ENCODE data around the gene MASP1.
"Not testable (repeated sequence)": the region's sequence is repeated elsewhere in the genome, so short reads cannot be mapped to it uniquely, and the experiment has no call there.

Gene MASP1

DNA sequence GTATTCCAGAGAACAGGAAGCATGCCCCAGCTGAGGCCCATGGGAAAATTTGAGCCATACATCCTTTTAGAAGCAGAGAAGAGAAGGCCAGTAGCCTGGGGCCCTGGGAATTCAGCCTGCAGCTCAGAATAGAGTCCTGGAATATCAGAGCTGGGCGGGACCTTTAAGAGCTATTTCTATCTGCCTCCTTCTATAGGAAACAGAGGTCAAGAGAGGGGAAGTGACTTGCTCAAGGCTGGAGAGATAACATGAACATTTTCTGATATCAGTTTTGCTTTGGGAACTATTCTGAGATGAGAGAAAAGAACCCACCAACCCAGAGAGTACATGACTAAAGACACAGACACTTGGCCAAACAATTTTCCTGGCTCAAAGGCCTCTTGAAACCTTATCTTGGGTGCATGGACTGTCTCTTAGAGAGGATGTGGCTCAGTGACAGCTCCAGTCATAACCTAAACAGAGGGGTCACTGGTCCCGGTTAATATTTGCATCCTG is 26.0 kb downstream of the MASP1 start:
- DNase-seq (ENCODE audit: low read depth, low spot score) = no peak

GRCh38 chr3:187264911-187265310 is 26.6 kb downstream of the MASP1 start:
- peak; percentile 11 for DNase-seq (ENCODE audit: low read depth, low spot score)

DNA sequence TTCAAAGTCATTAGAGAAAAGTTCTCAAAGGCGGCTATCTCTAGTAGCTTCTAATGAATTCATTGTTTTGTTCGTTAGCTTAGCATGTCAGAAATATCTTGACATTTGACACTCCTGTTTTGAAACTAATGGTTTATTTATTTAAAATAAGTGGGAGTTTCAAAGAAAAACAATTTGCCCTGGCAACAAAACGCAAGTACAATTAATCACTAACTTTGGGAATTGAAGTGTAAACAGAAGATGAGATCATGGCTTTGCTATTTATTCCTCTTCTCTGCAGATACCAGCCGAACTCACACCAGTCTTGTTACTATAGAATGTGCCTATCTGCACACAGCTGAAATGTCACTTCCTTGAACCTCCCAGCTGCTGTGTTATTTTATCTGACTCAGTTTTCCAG is 27.5 kb downstream of the MASP1 start:
- DNase-seq (ENCODE audit: low read depth, low spot score) = peak; percentile 64

- peak; percentile 8 for DNase-seq (ENCODE audit: low read depth, low spot score)
These were observed 28.3 kb downstream of the MASP1 start for GRCh38 chr3:187263270-187263669.

DNA sequence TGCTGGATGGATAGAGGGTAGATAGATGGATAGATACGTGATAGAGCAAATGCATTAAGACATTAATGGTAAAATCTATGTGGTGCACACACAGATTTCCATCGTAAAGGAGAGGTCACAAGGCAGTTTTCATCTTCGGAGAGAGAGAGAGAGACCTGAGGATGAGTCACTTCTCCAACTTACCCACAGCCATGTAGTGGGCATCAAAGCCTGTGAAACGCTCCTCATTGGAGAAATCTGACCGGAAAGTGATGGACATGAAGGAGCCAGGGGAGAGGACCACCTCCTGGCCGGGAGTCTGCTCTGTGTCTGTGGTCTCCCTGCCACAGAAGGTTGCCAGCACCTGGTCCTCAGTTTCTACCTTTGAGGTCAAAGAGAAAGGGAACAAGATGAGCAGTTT is 29.2 kb downstream of the MASP1 start:
- no peak for DNase-seq (ENCODE audit: low read depth, low spot score)

GRCh38 chr3:187261541-187261969 is 30.0 kb downstream of the MASP1 start:
- DNase-seq (ENCODE audit: low read depth, low spot score) = no peak

- no peak for DNase-seq (ENCODE audit: low read depth, low spot score)
These were observed 32.4 kb downstream of the MASP1 start for GRCh38 chr3:187259171-187259570.

GRCh38 chr3:187257992-187258692 is 33.4 kb downstream of the MASP1 start:
- no peak for DNase-seq (ENCODE audit: low read depth, low spot score)

GRCh38 chr3:187257471-187257870 is 34.1 kb downstream of the MASP1 start:
- no peak for DNase-seq (ENCODE audit: low read depth, low spot score)

GRCh38 chr3:187256051-187256616 is 35.4 kb downstream of the MASP1 start:
- DNase-seq (ENCODE audit: low read depth, low spot score) = no peak

DNA sequence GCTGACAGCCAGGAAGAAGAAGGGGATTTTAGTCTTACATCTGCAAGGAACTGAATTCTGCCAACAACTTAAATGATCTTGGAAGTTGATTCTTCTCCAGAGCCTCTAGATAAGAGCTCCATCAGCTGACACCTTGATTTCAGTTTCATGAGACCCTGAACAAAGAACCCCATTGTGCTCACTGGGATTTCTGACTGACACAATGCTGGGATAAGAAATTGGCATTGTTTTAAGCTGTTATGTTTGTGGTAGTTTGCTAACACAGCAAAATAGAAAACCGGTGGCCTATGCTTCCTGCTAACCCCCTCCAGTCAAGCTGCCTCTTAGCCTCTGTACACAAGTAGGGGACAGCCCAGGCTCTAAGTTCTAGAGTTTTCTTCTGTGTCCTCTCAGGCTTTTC is 36.2 kb downstream of the MASP1 start:
- DNase-seq (ENCODE audit: low read depth, low spot score) = peak; percentile 3

GRCh38 chr3:187252311-187252710 is 39.2 kb downstream of the MASP1 start:
- DNase-seq (ENCODE audit: low read depth, low spot score) = no peak

GRCh38 chr3:187251599-187251998 is 39.9 kb downstream of the MASP1 start:
- DNase-seq (ENCODE audit: low read depth, low spot score) = no peak

DNA sequence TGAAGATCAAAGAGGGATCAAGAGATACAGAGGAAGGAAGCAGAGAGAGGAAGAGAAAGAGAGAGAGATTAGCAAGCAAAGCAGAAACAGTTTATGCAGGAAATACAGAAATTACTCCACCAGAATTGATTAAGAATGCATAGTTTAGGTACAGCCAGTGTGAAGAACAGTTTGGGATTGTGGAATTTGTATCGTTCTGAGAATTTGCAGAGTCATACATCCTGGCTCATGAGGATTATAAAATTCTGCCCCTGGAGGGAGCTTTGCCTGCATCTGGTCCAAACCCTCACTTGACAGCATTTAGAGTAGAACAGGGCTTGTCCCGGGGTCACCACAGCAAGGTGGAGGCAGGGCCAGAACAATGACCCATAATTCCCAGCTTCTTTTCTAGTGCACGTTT is 44.1 kb downstream of the MASP1 start:
- DNase-seq (ENCODE audit: low read depth, low spot score) = no peak

DNA sequence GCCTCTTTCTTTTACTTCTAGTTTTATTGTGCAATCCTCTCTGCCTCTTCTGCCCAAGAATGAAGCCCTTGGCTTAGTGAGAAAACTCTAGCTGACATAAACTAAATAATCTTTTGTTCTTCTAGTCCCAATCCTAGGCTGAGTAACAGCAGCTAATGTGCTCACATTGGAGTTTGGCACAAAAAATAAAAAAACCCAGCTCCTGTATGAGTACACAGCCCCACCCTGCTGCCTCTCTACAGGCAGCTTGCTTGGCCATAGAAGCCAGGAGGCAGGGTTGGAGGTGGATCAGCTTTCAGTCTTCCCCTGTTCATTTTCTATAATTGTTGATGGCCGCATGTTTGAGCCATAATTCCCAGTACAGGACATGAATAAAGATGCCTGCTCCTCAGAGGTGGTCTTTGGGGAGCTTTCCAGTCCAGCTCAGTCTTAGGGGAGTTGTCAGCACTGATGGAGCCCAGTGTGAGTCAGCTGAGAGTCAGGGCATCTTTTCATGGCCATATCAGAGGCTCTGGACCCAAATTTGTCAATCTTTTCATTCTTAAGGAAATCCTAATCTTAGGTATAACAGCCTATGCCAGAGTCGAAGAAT is 47.5 kb downstream of the MASP1 start:
- no peak for DNase-seq (ENCODE audit: low read depth, low spot score)

- no peak for DNase-seq (ENCODE audit: low read depth, low spot score)
These were observed 48.6 kb downstream of the MASP1 start for GRCh38 chr3:187242900-187243299.

DNA sequence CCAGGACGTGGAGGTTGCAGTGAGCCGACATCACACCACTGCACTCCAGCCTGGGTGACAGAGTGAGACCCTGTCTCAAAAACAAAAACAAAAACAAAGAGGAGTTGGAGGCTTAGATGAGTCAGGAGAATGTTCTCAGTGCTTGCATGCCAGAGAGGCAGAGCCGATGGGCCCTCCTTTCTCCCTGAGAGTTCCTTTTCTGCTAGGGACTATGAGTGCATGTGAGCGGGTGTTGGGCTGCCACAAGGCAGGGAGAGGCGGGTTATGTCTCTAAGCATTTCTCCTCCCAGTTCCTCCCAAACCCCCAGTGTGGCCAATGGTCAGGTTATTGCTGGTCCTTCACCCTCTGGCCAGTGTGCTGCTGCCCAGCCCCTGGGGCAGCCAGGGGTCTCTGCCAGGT is 49.1 kb downstream of the MASP1 start:
- DNase-seq (ENCODE audit: low read depth, low spot score) = peak; percentile 27

DNA sequence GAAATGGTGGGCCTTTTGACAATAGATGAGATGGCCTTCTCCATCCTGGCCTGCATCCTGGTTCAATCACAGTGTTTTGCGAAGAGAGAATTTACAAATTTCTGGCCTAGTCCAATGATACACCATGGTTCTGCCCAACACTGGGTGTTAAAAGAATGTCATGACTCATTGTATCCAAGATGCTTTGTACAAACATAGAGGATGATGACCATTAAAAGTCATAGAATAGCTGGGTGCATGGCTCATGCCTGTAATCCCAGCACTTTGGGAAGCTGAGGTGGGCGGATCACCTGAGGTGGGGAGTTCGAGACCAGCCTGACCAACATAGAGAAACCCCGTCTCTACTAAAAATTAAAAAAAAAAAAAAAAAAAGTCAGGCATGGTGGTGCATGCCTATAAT is 52.7 kb downstream of the MASP1 start:
- DNase-seq (ENCODE audit: low read depth, low spot score) = not testable (repeated sequence)

- DNase-seq (ENCODE audit: low read depth, low spot score) = no peak
These were observed 53.3 kb downstream of the MASP1 start for GRCh38 chr3:187238239-187238638.

GRCh38 chr3:187237741-187238140 is 53.8 kb downstream of the MASP1 start:
- no peak for DNase-seq (ENCODE audit: low read depth, low spot score)

DNA sequence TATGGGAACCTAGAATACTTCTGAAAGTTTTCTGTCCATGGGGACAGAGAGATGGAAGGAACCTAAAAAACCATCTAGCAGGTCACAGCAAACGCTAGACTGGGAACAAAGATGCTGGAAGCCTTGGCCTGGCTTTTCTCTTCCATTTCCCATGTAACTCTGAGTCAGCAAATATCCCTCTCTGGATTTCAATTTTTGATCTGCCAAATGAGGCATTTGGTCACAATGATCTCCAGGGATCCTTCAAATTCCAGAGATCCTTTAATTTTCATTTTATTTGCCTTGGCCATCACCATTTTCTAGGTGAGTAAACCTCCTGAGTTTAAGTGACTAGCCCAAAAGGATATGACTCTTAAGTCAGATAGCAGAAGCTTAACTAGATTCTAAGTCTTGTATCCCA is 54.6 kb downstream of the MASP1 start:
- DNase-seq (ENCODE audit: low read depth, low spot score) = no peak

DNA sequence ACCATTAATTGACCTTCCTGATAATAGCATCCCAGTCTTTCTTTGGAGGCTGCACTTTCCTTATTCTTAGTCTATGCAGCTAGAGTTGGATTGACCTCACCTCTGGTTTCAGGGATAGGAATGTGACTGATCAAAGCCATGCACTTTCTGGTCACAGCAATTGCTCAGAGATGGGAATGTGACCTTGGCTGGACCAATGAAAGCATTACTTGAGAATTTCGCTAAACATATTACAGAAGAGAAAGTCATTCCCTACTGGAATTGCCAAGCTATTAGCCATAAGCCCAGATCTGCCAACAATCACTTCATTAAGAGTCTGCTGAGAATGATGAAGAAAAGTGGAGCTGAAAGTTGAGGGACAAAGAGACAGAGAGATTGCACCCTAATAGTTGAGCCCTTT is 61.5 kb downstream of the MASP1 start:
- DNase-seq (ENCODE audit: low read depth, low spot score) = no peak

- DNase-seq (ENCODE audit: low read depth, low spot score) = no peak
These were observed 62.8 kb downstream of the MASP1 start for GRCh38 chr3:187228740-187229139.
